HepG2 (cell line): Measurements from ENCODE around the gene LYPD3.

Experiments used
- HDAC2 ChIP-seq: sonication (generic); formaldehyde crosslinking; IDR thresholded peaks from 2 replicates; pipeline ENCODE4 v1.4.0; 2020; ENCODE audit warnings: missing genetic modification reagents
- IKZF4 ChIP-seq: sonication (generic); formaldehyde crosslinking; IDR thresholded peaks from 2 replicates; pipeline ENCODE4 v1.5.1; 2020; ENCODE audit warnings: borderline replicate concordance, mild to moderate bottlenecking, low read depth, missing genetic modification reagents; ENCODE audit errors: not compliant biosample characterization
- SMARCE1 ChIP-seq: fragments of 450-650 bp; IDR thresholded peaks from 2 replicates; pipeline ENCODE4 v1.6.1; 2017; ENCODE audit warnings: borderline replicate concordance
- SP2 ChIP-seq: sonication (generic); formaldehyde crosslinking; IDR thresholded peaks from 2 replicates; pipeline ENCODE4 v1.5.1; 2020; ENCODE audit warnings: mild to moderate bottlenecking, missing genetic modification reagents
- YY1 ChIP-seq: IDR thresholded peaks from 2 replicates; pipeline ENCODE4 v1.6.1; 2011; ENCODE audit warnings: low read length, low read depth, moderate library complexity, mild to moderate bottlenecking; ENCODE audit not compliant: insufficient read depth, insufficient replicate concordance
- ZBTB38 ChIP-seq: sonication (generic); formaldehyde crosslinking; IDR thresholded peaks from 2 replicates; pipeline ENCODE4 v1.5.1; 2020; ENCODE audit warnings: mild to moderate bottlenecking, missing genetic modification reagents
- ZNF512 ChIP-seq: sonication (generic); formaldehyde crosslinking; IDR thresholded peaks from 2 replicates; pipeline ENCODE4 v1.4.0; 2020; ENCODE audit warnings: mild to moderate bottlenecking, missing genetic modification reagents
- ZSCAN20 ChIP-seq: sonication (generic); formaldehyde crosslinking; IDR thresholded peaks from 2 replicates; pipeline ENCODE4 v1.4.0; 2020; ENCODE audit warnings: missing genetic modification reagents, mild to moderate bottlenecking, borderline replicate concordance
- TF ChIP-seq, protein P1 (sequence below): sonication (generic); formaldehyde crosslinking; IDR thresholded peaks from 2 replicates; pipeline ENCODE4 v1.5.0; 2020; ENCODE audit warnings: mild to moderate bottlenecking, missing genetic modification reagents, moderate library complexity
- TF ChIP-seq, protein P2 (sequence below): sonication (generic); formaldehyde crosslinking; IDR thresholded peaks from 2 replicates; pipeline ENCODE4 v1.8.1; 2023; ENCODE audit warnings: mild to moderate bottlenecking, missing genetic modification reagents, borderline replicate concordance

DNA sequence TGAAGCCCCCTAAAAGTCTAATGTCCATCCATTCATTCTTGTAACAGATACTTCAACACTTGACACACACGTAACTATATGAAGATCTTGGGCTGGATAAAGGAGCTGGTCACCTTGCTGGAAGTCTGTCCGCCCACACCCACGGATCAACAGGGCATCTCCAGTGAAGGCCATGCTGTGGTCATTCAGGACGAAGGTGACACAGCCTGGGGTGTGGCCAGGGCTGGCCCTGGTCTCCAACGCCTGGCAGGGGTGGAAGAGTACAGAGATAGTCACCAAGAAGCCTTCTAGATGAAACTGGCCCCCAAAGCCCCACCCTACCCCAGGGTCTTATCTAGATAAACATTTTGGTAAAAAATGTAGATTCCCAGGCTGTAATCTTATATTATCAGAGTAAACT, 45.9 kb upstream of the LYPD3 start:
- TF ChIP-seq SP2 (CRISPR knock-in tag) (no peak), ZSCAN20 (no peak), SMARCE1 (no peak), ZBTB38 (CRISPR knock-in tag) (no peak), HDAC2 (CRISPR knock-in tag) (no peak), YY1 (no peak), IKZF4 (CRISPR knock-in tag) (no peak), ZNF512 (CRISPR knock-in tag) (no peak)
- TF ChIP-seq, protein P1, sequence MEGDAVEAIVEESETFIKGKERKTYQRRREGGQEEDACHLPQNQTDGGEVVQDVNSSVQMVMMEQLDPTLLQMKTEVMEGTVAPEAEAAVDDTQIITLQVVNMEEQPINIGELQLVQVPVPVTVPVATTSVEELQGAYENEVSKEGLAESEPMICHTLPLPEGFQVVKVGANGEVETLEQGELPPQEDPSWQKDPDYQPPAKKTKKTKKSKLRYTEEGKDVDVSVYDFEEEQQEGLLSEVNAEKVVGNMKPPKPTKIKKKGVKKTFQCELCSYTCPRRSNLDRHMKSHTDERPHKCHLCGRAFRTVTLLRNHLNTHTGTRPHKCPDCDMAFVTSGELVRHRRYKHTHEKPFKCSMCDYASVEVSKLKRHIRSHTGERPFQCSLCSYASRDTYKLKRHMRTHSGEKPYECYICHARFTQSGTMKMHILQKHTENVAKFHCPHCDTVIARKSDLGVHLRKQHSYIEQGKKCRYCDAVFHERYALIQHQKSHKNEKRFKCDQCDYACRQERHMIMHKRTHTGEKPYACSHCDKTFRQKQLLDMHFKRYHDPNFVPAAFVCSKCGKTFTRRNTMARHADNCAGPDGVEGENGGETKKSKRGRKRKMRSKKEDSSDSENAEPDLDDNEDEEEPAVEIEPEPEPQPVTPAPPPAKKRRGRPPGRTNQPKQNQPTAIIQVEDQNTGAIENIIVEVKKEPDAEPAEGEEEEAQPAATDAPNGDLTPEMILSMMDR (CRISPR knock-in tag) = no peak
- TF ChIP-seq, protein P2, sequence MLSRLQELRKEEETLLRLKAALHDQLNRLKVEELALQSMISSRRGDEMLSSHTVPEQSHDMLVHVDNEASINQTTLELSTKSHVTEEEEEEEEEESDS = no peak
